ENCODE measurements around the gene EPB41L4B. TPM values are rescaled to one million over a fixed set of nuclear protein-coding genes. Genes with fewer than 3 reads are reported as not detected.

EPB41L4B gene
- total RNA-seq, 2 experiments from 2014 or later, result 0.32 to 0.44 TPM

DNA sequence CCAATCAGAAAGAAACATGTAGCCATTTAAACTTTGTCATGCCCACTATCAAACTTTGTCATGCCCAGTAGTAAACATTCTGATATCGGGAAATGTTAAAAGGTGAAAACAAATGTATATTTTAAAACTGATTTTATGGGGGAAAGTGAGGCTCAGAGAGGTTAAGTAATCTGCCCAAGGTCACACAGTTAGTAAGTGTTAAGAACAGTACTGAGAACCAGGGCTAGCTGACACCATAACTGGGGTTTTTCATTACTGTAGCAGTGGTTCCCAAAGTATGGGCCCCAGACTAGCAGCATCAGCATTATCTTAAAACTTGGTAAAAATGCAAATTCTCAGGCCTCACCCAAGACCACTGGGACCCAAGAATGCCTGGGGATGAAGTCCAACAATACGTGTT is 143.9 kb downstream of the EPB41L4B start:
- ChIA-PET POLR2A (no interaction called here), CTCF (no interaction called here)

DNA sequence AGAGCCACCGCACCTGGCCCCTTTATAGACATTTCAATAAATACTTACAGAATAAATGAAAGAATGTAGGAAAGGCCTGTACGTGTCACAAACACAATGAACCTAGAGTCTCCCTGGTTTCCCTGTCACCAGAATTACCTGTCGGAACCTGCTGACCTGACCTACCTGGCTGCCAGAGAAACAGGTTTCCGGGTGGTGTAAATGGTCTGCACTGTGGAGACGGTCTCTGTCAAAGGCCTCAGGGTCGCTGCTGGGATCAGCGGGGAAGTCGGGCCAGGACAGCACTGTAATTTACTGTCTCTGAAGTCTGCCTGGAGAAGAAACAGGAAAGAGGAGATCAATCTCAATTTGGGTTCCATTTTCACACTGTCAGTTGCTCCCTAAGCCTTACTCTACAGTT is 144.5 kb downstream of the EPB41L4B start:
- ChIA-PET CTCF (no interaction called here), POLR2A (no interaction called here)

DNA sequence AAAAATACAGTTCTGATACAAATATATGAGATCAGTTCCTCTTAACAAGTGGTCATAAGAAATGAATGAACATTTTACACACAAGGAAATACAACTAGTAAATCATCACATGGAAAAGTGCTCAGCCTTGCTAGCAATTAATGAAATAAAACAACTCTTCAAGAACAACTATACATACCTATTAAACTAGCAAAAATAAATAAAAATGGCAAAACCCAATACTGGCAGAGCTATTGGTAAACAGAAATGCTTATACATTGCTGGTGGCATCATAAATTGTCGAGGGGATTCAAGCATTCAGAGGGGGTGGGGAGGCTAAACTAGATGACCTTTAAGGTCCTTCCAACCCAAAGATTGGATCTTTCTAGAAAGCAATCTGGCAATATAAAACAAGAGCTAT is 147.9 kb downstream of the EPB41L4B start:
- CTCF ChIA-PET, result no interaction called here
- POLR2A ChIA-PET, result no interaction called here

DNA sequence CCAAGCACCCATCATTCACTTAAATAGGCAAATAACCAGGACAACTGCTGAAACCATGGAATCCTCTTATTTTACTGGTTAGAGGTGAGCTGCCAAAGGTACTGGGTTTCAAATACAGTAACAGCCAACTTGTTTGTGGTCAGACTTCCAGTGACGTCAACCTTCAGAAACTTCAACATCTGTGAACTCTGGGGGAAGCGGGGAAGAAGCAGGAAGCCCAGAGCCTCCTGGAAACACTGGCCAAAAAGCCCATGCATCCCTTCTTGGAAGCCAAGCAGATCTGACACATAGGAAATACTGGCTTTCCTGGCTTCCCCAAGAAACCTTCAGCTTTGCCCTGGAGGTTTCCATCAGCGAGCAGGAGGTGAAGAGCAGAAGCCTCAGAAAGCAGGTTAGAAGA is 148.9 kb downstream of the EPB41L4B start:
- POLR2A ChIA-PET, result no interaction called here
- CTCF ChIA-PET, result no interaction called here

DNA sequence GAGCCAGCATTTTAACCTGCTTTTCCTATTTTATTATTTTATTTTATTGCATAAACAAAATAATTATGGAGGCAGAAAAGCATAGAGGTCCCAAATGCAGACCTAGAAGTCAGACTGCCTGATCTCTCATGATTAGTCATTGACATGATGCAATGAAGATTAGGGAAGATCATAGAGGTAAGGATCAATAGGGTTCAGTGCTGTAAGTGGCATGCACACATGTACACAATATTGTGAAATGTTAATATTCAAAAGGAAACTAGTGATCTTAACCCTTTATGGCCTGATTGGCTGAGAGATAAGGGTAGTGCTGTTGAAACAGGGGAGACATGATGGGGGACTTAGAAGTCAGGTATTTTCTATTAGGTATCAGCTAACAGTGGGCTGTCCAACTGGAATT is 152.7 kb downstream of the EPB41L4B start:
- CTCF ChIA-PET, result interaction anchor here (0.7 kb wide), 1 partner anchor 35 kb away, joined by 3 read pairs; no protein-coding TSS in a partner anchor
- POLR2A ChIA-PET, result no interaction called here

DNA sequence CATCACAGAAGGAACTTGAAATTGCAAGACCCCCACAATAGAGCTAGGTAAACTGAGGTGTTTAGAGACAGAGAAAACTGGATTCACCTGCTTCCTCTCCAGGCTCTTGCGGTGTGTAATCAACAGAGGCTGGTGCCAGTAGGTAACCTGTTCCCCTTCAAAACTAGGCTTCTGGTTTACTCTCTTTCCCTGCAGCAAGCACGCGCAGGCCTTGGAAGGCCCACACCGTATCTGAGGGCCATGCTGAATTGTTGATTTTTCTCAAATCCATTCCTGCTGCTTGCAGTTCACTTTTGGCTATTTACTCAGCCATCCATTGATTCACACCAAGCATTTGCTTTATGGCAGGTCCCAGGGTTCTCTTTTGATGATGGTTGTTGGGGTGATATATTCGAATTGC is 153.1 kb downstream of the EPB41L4B start:
- ChIA-PET POLR2A (interaction anchor here (0.6 kb wide), 1 partner anchor 60 kb away, joined by 3 read pairs; no protein-coding TSS in a partner anchor), CTCF (no interaction called here)

DNA sequence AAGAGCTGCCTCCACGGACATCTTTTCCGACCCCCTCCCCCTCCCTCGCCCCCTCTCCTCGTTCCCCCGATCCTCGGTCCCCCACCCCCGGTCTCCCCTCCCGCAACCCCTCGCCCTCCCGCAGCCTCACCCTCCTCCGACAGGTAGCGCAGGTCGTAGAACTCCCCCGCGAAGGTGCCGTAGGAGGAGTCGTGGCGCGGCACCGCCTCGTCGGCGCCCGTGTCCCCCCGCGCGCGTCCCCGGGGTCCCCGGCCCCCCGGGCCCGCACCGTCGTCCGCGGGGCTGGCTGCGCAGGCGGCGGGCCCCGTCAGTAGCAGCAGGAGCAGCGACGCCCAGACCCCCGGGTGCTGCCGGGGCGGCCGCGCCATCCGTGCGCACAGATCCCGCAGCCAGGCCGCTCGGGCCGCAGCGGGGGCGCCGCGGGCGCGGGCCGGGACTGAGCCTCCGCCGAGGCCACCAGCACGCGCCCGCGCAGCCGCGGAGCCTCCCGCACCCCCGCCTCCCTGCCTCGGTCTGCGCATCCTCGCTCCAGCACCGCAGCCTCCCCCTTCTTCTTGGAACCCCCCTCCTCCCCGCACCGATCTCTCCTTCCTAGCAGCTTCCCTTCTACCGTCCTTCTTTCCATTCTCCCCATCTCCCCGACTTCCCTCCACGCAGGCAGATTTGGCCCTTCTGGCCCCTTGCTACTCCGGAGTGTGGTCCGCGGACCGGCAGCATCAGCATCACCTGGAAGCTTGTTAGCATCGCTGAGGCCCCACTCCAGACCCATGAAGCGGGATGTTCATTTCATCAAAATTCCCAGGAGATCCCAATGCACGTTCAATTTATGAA is 153.9 kb downstream of the EPB41L4B start, which contains the start of gene FRRS1L:
FRRS1L (minus strand) TSS at position 479 of the 831 bp plus-strand sequence; CDS start at position 368, 111 bp downstream.
- POLR2A ChIA-PET, result interaction anchor here (0.6 kb wide), 1 partner anchor 60 kb away, joined by 3 read pairs; no protein-coding TSS in a partner anchor
- CTCF ChIA-PET, result no interaction called here

DNA sequence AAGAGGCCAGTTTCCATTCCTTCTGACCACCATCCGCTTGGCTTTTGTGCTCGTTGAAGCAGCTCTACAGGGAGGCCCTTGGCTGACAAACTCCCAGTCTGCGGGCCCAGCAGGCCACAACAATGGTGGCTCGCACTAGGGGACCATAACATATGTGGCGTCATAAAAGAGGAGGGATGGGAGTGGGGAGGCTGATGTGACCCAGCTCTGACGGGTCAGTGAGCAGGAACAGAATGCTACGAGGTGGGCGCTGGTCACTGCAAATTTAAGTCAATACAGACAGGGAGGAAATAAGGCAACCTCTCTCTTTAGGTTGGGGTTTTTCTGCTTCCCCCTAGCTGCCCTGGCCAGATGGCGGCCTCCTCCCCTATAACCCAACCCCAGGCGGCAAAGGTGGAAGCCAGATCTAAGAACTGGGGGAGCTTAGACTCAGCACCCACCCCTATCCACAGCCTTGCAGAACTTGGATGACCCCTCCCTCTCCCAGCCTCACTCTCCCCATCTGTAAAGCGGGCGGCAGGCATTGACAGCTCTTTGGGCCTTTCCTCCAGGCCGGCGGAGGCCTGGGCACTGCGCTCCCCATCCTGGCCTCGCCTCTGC is 154.6 kb downstream of the EPB41L4B start:
- ChIA-PET CTCF (no interaction called here), POLR2A (no interaction called here)

DNA sequence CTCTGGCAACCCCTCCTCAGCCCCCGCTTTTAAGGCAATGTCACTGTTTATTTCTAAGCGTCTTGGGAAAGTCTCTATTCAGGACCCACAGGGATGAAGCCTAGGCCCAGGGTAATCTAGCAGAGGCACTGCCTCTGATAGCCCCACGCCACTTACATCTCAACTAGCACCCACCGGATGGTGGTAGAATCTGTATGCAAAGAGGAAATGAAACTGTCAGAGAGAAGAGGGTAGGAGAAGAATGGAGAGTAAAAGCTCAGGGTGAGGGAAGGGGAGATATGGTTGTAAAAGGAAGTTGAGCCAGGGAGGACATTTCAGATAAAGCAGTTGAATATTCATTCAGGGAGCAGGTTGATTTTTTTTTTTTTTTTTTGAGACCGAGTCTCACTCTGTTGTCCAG is 156.8 kb downstream of the EPB41L4B start:
- ChIA-PET POLR2A (no interaction called here), CTCF (no interaction called here)

DNA sequence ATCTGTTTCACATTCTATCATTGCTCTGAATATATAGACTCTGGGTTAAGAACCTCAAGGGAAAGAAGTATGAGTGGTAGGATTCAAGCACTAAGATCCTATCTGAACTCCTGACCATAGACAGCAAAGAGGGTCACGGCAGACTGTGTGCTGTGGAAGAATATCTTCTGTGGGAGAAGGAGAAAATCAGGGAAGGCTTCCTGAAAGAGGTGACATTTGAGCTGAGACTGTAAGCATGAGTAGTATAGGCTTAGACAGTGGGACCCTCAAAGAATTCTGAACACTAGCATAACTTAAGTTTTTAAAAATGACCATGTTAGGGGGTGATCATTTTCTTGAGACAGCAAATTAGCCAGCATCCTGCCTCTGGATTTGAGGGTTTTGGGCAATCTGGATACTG is 157.7 kb downstream of the EPB41L4B start:
- POLR2A ChIA-PET, result no interaction called here
- CTCF ChIA-PET, result no interaction called here

DNA sequence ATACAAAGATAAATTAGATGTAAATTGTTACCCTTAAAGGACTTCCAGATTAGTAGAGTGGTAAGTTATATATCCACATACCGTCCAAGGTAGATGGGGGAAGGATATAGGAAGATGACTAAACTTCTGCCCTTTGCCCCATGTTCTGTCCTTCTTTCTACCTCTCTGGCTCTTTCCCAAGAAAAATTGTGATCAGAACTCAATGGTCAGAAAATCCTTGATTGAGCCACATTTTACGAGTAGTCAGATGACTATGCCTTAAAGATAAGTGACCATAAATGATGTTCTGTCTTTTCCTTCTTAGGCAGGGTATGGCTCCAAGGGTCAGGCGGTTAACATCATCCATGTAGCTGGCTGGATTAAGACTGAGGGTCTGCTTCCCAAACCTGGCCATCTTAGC is 158.2 kb downstream of the EPB41L4B start:
- ChIA-PET CTCF (no interaction called here), POLR2A (no interaction called here)

DNA sequence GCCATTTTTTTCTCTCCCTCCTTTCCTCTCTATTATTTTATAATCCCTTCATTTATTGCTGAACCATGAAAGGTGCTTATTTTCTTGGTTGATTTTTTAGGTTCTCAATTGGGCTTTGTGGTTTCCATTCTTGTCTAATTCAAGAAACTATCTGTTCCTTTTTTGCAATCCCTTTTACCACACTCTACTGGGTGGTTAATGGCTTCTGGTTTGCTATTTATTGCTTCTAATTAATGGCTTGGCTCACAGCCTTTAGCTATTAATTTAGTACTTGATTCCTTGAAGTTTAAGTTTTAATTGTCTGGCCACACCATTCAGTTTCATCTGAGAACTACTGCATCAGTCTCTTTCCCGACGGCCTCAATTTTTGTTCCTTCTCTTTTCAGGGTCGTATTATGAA is 159.4 kb downstream of the EPB41L4B start:
- ChIA-PET CTCF (no interaction called here), POLR2A (no interaction called here)

DNA sequence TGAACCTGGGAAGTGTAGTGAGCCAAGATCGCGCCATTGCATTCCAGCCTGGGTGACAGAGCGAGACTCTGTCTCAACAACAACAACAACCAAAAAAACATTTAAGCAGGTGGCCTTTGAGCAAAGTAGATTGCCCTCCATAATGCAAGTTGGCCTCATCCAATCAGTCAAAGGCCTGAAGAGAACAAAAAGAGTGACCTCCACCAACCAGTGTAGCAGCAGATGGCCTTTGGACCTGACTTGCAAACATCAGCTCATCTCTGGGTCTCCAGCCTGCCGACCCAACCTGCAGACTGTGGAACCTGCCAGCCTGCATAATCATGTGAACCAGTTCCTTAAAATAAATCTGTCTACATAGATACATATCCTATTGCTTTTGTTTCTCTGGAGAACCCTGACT is 161.3 kb downstream of the EPB41L4B start:
- ChIA-PET CTCF (no interaction called here), POLR2A (no interaction called here)

DNA sequence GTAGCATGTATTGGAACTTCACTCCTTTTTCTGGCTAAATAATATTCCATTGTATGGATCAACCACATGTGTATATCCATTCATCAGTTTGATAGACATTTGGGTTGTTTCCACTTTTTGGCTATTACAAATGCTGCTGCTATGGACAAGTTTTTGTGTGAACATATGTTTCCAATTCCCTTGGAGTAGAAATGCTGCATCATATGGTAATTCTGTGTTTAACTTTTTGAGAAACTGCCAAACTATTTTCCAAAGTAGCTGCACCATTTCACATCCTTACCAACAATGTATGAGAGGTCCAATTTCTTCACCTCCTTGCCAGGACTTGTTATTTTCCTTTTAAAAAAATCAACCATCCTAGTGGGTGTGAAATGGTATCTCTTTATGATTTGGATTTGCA is 162.2 kb downstream of the EPB41L4B start:
- ChIA-PET POLR2A (no interaction called here), CTCF (no interaction called here)

DNA sequence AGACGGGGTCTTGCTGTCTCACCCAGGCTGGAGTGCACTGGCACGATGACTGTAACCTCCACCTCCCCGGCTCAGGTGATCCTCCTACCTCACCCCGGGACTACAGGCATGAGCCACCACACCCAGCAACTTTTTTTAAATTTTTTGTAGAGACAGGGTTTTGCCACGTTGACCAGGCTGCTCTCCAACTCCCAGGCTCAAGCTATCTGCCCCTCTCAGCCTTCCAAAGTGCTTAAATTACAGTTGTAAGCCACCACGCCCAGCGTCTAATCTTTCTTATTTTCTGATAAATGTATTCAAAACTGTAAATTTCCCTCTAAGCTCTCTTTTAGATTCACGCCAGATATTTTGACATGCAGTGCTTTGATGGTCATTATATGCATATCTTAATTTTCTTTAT is 164.2 kb downstream of the EPB41L4B start:
- POLR2A ChIA-PET, result no interaction called here
- CTCF ChIA-PET, result no interaction called here

DNA sequence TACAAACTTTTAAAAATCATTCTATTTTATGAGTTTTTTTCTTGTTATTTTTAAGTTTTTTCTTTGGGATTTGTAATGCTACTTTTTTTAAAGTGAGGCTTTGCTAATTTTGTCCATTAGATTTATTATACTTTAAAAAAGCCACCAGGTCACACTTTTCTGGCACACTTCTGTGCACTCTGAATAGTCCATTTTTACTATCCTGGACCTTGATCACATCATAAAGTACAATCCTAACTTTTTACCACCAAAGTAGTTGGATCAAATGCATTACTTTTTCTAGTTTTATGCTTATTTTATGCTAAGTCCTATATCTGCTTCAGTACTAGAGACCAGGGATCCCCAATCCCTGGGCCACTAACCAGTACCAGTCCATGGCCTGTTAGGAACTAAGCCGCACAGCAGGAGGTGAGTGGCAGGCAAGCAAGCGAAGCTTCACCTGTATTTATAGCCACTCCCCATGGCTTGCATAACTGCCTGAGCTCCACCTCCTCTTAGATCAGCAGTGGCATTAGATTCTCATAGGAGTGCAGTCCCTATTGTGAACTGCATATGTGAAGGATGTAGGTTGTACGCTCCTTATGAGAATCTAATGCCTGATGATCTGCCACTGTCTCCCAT is 169.8 kb downstream of the EPB41L4B start:
- ChIA-PET CTCF (no interaction called here), POLR2A (no interaction called here)

DNA sequence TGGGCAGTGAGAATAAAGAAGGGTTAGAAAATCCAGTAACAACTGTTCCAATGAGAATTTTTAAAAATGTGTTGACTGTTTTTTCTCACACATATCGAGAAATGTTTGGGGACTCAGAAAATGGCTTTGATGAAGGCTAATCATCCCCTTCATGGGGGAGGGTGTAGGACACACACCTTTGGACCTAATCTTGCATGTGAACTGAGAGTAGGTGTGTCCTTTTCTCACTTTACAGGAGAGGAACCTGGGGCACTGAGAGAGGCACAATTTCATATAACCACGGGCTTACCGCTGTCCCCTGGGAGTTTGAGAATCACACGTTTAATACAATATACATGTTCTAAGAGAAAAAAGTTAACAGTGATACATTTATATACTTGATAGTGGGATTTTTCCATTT is 171.1 kb downstream of the EPB41L4B start:
- ChIA-PET POLR2A (no interaction called here), CTCF (no interaction called here)

DNA sequence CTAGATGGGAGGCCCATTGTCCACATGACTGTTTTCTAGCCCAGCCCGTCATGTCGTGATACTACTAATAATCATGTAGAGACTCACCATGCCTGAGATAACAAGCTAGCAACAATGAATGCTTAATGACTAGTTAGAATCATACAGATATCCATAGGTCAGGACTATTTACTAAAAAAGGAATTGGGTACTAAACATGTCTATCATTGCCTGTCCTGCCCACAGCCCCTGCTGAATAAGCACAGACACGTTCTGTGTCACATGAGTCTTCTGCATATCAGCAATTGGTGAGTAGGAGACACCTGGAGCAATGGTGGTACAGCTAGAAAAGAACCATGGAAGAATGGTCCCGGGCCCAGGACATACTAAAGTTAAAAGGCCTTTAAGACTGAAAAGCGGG is 171.8 kb downstream of the EPB41L4B start:
- ChIA-PET POLR2A (no interaction called here), CTCF (no interaction called here)

DNA sequence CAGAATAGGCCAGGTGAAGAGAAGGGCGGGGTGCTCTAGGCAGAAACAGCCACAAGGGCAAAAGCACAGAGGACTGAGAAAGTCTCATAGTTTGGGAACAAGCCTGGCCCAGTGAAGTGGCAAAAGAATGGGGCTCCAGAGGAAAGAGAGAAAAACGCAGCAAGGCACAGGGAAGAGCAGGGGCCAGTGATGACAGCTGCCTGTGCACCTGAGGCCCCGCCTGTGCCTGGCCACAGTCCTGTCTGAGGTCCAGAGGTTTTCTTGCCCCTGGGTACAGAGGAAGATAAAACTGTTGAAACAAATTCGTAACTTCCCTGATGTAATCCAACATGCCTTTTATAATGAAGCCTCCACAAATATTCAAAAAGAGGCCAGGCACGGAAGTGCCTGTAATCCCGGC is 175.8 kb downstream of the EPB41L4B start:
- CTCF ChIA-PET, result interaction anchor here (0.6 kb wide), 1 partner anchor 298 kb away, joined by 3 read pairs; no protein-coding TSS in a partner anchor
- POLR2A ChIA-PET, result no interaction called here

DNA sequence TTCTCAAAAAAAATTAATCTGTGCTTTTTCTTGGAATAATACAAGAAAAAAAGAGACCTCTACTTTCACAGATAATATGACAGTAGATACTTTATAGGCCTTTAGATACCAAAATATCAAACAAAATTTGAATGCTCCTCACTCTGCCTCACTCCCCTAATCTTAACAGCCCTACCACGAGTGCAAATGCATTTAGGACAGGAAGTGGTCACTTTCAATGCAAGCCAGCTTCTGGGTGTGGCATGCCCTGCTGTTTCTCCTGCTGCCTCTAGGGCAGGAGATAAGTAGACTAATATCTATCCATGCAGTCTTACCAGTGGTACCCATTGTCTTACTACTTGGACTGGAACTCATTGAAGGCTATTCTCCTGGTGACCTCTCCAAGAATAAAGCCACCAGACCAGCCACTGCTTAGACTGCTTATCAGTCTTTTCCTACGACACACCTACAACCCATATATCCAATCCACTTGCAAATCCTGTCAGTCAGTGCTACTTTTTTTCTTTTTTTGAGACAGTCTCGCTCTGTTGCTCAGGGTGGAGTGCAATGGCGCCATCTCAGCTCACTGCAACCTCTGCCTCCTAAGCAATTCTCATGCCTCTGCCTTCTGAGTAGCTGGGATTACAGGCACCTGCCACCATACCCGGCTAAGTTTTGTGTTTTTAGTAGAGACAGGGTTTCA is 176.8 kb downstream of the EPB41L4B start:
- POLR2A ChIA-PET, result no interaction called here
- CTCF ChIA-PET, result no interaction called here

DNA sequence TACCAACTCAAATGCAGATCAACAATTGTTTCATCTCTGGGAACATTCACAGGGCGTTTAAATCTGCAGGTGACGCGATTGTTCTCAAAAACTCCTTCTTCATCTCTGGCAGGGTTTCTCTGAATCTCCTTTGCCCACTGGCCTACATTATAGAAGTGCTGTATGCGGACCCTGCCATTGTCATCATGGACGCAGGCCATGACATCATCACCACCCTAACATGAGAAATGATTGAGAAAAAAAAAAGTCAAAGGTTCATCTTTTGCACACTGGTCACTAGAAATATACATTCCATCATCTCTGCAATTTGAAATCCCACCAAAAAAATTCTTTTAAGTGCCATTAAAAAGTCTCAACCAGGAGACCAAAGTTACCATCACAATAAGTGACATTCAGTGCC is 179.5 kb downstream of the EPB41L4B start:
- CTCF ChIA-PET, result no interaction called here
- POLR2A ChIA-PET, result no interaction called here

Data from activated CD8-positive, alpha-beta memory T cell treated with anti-CD3 and anti-CD28 coated beads for 36 hours (primary cell).